Putamen (tissue), 1 donor: Measurements from ENCODE around the gene CHST15.

Source experiments
- DNase-seq: peaks from one replicate; pipeline ENCODE4 v3.0.0-alpha.2; 2016; ENCODE audit warnings: low spot score

CHST15 gene

GRCh38 chr10:124011464-124011863 is 81.9 kb downstream of the CHST15 start:
- no peak for DNase-seq

- no peak for DNase-seq
These were observed 82.8 kb downstream of the CHST15 start for GRCh38 chr10:124010563-124011131.

DNA sequence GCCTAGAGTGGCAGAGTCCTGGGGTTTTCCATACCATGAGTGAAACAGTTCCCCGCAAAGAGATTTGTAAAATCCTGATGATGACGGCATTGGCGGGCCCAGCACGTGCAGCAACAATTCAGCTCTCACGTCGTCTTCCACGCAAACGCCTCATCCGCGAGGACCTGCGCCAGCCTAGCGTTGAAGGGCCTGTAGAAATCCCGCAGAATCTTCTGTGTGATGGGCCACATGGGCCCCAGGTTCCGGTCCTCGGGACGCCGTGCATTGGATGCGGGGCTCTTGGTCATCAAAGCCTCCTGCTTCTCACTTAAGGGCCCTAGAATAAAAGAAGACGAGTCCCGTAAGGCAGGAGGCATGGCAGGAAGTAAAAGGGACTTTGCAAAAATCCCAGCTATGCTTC is 83.4 kb downstream of the CHST15 start:
- no peak for DNase-seq

GRCh38 chr10:124009231-124010015 is 84.0 kb downstream of the CHST15 start:
- DNase-seq = no peak

DNA sequence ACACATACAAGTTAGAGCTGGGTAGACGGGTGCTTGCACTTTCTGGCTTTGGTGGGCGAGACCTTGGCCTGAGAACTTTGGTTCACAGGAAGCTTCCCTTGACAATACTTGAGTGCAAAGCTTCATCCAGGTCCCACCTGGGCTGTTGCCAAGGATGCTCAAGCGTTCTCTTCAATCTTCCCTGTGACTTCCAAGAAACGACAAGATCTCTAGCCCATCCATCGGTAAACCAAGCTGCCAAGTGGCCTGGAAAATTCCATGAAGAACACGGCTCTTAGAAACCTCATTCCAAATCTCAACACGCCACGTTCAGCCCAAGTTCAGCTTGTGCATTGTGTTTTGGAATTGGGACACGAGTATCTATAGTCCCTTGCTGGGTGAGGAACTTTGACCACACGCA is 84.7 kb downstream of the CHST15 start:
- DNase-seq = no peak

DNA sequence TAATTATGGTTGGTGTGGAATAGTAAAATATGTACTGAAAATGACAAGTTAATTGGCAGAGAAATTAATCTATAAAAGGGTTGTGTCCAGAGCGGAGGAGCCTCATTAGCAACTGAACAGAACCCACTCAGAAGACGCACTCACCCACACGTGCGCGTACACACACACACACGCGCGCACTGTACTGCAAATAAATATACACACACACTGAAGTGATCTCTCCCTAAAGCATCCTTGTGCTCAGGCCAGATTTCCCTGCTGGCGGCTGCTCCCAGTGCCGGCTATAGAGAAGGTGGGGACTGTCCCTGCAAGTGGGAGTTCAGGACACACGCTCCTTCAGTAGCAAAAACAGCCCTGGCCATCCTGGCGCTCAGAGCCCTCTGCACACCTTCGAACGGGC is 85.2 kb downstream of the CHST15 start:
- no peak for DNase-seq

- DNase-seq = no peak
These were observed 85.6 kb downstream of the CHST15 start for GRCh38 chr10:124007773-124008145.

DNA sequence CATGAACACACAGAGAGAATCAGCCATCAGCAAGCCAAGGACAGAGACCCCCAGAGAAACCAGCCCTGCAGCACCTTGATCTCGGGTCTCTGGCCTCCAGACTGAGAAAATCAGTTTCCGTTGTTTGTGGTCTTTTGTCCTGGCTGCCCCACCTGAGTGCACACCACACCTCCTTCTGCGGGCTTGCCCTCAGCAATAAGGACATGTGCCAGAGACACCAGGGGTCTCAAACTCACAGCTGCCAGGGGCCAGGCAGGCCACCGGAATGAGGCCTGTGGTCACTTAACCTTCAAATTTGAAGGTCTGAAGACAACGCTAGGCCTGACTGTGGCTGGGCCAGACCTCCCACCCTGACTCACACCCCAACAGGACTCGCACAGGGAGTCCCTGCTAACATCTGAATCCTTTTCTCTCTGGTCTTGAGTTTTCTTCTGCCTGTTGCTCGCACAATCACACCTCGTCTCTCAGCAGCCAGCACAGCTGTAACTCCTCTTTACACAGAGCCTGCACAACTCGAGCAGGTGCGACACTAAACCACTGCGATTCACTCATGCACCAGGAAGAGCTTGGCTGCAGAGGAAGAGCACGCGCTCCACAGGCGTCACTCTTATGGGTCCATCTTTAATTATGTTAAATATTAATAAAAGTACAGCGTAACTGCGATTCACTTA is 86.2 kb downstream of the CHST15 start:
- DNase-seq = no peak

- DNase-seq = no peak
These were observed 86.9 kb downstream of the CHST15 start for GRCh38 chr10:124006526-124006925.

- no peak for DNase-seq
These were observed 87.4 kb downstream of the CHST15 start for GRCh38 chr10:124005991-124006392.

GRCh38 chr10:124005091-124005490 is 88.3 kb downstream of the CHST15 start:
- no peak for DNase-seq

DNA sequence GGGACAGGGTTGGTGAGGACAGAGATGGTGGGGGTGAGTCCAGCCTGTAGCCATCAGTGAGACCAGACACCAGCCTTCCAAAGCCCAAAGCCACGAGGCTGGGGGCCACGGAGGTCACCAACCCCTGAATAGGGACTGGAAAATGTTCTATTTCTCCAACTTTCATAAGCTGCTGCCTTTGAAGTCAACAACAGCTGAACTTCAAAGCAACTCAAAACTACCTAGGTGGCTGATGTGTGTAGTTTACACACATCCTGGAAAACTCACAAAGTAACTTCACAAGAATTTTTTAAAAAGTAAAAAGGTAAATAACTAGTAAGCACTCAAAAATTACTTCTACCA is 88.8 kb downstream of the CHST15 start:
- DNase-seq = no peak

- no peak for DNase-seq
These were observed 89.3 kb downstream of the CHST15 start for GRCh38 chr10:124003871-124004662.

DNA sequence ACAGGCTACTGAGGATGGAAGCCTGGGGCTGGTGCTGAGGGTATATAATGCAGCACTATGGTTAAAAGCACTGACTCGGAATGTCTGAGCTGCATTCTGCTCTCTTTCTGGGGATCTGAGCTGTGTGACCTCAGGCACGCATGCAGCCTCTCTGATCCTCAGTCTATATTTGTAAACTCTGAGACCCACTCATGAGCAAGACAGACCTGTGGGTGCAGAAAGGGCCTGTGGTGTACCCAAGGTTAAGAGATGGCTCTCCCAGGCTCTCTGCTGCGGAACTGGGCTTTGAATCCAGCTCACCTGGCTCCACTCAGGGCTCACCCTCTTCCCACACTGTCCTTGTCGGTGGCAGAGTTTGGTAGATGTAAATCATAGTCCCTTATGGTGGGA is 89.9 kb downstream of the CHST15 start:
- DNase-seq = no peak

- DNase-seq = no peak
These were observed 90.4 kb downstream of the CHST15 start for GRCh38 chr10:124003070-124003419.

DNA sequence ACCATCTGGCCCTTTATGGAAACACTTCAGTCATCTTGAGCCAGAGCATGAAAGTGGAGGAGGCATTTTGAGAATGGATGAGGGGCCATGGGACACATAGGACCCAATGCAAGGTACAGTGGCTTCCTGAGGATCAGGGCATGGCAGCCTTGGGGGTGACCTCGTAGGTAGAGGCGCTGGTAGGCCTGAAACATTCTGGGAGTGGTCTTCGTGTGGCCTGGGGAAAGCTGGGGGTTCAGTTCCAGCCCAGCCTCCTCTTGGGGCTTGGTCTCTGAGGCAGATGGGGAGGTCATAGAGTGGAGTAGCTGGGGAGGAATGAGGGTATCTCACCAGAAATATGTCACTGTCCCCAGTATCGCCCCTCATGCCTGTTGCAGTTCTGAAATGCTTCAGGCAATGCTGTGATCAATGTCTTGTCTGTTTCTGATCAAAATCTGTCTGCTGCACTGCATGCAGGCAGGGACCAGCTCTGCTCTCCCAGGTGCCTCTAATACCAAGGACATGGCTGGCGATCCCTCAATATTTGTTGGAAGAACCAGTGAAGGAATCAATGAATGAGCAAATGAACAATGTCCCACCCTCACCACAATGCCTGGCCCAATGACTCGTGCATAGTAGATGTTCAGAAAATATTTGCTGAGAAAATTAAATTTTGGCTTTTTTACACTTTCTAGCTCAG is 90.9 kb downstream of the CHST15 start:
- DNase-seq = no peak

- no peak for DNase-seq
These were observed 91.8 kb downstream of the CHST15 start for GRCh38 chr10:124001391-124002148.

DNA sequence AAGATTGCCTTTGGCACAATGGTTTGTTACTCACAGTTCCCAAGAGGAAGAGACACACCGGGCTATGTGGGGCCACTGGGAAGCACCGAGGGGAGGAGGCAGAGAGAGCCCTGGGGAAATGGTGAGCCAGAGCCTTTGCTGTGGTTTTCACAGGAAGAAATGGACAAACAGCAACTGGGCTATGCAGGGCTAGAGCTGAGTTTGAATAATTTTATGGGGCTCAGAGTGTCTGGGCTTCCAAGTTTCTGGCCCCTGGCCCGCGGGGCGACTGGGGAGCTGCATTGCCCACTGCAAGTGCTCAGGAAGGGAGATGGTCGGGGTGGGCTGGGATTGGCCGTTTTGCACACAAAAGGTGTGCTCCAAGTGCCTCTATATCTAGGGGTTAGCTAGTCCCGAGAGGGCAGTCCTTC is 92.6 kb downstream of the CHST15 start:
- no peak for DNase-seq

- no peak for DNase-seq
These were observed 93.3 kb downstream of the CHST15 start for GRCh38 chr10:123999956-124000615.

DNA sequence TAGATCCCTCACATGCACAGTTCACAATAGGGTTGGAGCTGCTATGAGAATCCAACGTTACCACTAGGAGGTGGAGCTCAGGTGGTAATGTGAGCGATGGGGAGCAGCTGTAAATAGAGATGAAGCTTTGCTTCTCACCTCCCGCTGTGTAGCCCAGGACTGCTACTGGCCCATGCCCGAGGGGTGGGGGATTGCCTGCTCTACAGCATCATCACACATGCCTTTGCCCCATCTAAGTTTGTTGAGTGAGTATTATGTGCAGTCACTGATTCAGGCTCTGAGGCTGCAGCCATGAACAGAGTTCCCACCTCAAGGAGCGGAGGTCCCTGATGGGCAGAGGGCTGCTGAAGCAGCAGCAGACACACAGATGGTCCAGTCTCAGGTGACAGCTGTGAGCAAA is 94.1 kb downstream of the CHST15 start:
- DNase-seq = no peak
